Measurements from ENCODE around the gene HELZ2.

HELZ2 gene

DNA sequence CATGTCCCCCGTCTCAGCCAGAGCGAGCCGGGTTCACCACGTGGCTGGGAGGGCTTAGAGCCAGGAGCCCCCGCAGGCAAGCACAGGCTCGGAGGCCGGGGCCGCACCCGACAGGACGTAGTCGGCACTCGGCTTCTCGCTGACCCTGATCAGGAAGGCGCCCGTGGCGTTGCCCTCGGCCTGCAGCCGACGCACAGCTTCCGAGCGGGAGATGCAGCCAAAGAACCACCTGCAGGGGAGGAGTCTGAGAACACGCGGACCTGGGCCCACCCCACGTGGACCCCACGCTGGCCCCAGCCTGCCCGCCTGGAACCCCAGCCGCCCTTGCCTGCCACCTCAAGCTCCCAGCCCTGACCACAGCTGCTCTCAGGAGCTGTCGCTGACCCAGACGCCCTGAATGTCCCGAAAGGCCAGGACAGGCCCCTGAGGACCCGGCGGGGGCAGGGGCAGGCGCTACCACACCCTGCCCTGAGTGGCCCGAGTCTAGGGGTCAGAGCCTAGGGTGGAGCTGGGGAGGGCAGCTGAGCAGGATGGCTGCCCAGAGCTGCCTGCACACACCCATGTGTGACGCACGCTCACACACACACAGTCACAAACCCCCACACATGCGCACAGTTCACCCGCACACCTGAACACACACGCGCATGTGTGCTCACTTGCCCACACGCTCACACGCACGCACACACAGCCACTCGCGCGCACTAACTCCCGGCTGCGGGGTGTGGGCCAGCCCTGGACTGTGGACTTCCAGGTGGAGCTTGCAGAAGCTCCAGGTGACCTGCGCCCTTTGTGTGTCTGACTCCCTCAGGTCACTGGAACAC lies 39.0 kb downstream of the HELZ2 start:
- no peak for DNase-seq (ENCODE audit: low read depth)
- TF ChIP-seq, protein P1, sequence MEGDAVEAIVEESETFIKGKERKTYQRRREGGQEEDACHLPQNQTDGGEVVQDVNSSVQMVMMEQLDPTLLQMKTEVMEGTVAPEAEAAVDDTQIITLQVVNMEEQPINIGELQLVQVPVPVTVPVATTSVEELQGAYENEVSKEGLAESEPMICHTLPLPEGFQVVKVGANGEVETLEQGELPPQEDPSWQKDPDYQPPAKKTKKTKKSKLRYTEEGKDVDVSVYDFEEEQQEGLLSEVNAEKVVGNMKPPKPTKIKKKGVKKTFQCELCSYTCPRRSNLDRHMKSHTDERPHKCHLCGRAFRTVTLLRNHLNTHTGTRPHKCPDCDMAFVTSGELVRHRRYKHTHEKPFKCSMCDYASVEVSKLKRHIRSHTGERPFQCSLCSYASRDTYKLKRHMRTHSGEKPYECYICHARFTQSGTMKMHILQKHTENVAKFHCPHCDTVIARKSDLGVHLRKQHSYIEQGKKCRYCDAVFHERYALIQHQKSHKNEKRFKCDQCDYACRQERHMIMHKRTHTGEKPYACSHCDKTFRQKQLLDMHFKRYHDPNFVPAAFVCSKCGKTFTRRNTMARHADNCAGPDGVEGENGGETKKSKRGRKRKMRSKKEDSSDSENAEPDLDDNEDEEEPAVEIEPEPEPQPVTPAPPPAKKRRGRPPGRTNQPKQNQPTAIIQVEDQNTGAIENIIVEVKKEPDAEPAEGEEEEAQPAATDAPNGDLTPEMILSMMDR (IDR thresholded peaks at IDR 0.05; ENCODE audit: low read depth, low read length), result no peak
- TF ChIP-seq MYC (IDR thresholded peaks at IDR 0.05; ENCODE audit: low read depth, low read length), result no peak
- TF ChIP-seq, protein P2, sequence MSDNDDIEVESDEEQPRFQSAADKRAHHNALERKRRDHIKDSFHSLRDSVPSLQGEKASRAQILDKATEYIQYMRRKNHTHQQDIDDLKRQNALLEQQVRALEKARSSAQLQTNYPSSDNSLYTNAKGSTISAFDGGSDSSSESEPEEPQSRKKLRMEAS (IDR thresholded peaks at IDR 0.05; ENCODE audit: low read depth, low read length), result no peak
- TF ChIP-seq POLR2A (IDR thresholded peaks at IDR 0.05; ENCODE audit: extremely low read depth, insufficient read length), result no peak
- no peak overlapping the region for H3K4me3 ChIP-seq (ENCODE audit: low read depth, low read length)

DNA sequence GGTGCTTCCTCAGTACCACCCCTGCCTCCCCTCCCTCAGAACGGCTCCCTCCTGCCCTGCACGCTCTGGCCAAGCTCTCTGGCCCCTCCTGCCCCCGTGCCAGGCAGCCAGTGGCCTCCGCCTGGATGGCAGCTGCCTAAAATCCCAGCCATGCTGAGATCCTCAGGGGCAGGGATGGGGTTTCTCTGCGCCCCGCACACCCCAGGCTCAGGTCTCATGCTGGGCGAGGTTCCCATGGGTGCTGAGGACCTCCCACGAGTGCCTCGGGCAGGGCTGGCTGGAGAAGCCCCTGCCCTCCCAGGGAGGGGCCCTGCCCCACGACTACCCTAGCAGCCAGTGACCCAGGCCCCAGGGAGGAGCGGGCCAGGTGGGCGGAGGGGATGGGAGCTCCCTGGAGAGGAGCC lies 39.6 kb downstream of the HELZ2 start:
- H3K4me3 ChIP-seq (ENCODE audit: low read depth, low read length), result no peak overlapping the region
- TF ChIP-seq POLR2A (IDR thresholded peaks at IDR 0.05; ENCODE audit: extremely low read depth, insufficient read length), result no peak
- TF ChIP-seq, protein P1 (IDR thresholded peaks at IDR 0.05; ENCODE audit: low read depth, low read length), result no peak
- no peak for TF ChIP-seq MYC (IDR thresholded peaks at IDR 0.05; ENCODE audit: low read depth, low read length)
- TF ChIP-seq, protein P2 (IDR thresholded peaks at IDR 0.05; ENCODE audit: low read depth, low read length), result no peak
- DNase-seq (ENCODE audit: low read depth), result no peak

DNA sequence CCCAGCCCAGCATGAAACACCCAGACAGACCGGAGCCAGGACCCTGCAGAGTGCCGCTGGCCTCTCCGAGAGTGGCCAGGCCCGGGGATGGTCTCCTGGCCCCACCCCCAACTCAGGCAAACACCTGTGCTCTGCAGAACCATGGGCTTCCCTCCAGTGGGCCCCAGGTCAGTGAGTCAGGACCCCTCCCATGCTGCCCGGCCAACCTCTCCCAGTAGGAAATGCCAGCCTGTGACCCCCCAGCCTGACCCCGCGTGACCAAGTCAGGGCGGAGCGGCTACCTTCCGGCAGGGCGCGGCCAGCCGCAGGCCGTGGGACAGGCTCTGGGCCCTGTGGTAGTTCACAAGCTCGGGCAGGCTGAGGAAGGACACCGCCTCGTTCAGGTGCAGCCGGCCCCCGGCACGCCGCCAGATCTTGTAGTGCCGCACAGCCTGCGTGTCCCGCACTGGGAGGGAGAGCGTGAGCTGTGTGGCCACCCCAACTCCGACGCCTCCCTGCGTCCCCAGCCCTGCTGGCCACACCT lies 40.1 kb downstream of the HELZ2 start:
- H3K4me3 ChIP-seq (ENCODE audit: low read depth, low read length), result no peak overlapping the region
- TF ChIP-seq, protein P1 (IDR thresholded peaks at IDR 0.05; ENCODE audit: low read depth, low read length), result no peak
- TF ChIP-seq POLR2A (IDR thresholded peaks at IDR 0.05; ENCODE audit: extremely low read depth, insufficient read length) (no peak), MYC (IDR thresholded peaks at IDR 0.05; ENCODE audit: low read depth, low read length) (no peak)
- TF ChIP-seq, protein P2 (IDR thresholded peaks at IDR 0.05; ENCODE audit: low read depth, low read length), result no peak
- DNase-seq (ENCODE audit: low read depth), result no peak

DNA sequence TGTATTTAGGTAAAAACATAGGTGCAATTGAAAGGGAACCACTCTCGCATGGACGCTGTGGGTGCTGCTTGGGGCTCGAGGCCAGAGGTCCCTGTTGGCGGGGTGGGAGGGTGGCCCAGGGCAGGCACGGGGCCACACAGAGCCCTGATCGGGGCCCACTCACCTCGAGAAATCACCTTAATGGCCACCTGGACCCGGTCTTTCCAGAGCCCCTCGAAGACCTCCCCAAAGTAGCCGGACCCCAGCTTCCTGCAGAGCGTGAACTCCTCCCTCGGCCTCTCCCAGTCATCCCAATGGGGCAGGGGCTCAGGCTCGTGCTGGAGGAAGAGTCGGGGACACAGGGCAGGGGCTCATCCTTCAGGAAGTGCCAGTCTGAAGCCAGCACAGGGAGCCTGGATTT lies 40.7 kb downstream of the HELZ2 start:
- no peak for DNase-seq (ENCODE audit: low read depth)
- H3K4me3 ChIP-seq (ENCODE audit: low read depth, low read length), result no peak overlapping the region
- TF ChIP-seq POLR2A (IDR thresholded peaks at IDR 0.05; ENCODE audit: extremely low read depth, insufficient read length), result no peak
- TF ChIP-seq MYC (IDR thresholded peaks at IDR 0.05; ENCODE audit: low read depth, low read length), result no peak
- TF ChIP-seq, protein P2 (IDR thresholded peaks at IDR 0.05; ENCODE audit: low read depth, low read length), result no peak
- TF ChIP-seq, protein P1 (IDR thresholded peaks at IDR 0.05; ENCODE audit: low read depth, low read length), result no peak

DNA sequence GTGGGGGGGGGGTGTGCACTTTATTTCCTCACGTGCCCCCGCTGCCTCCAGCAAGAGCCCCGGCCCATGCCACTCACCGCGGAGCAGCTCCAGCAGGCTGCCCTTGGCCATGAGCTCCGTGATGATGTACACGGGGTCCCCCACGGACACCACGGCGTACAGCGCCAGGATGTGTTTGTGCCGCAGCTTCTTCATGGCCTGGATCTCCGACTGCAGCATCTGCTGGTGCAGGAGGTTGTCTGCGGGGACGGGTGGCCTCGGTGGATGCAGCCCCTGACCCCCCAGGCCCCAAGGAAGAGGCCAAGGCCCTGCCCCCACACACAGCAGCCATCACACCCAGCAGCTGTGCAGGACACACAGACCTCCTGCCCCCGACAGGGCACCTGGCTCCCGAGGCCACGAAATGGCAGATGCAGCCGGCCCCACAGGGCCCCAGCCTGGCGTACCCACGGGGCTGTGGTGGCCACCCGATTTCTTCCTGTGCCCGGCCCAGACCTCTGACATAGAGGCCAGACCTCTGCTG lies 41.5 kb downstream of the HELZ2 start:
- TF ChIP-seq, protein P2 (IDR thresholded peaks at IDR 0.05; ENCODE audit: low read depth, low read length), result no peak
- TF ChIP-seq MYC (IDR thresholded peaks at IDR 0.05; ENCODE audit: low read depth, low read length), result no peak
- TF ChIP-seq, protein P1 (IDR thresholded peaks at IDR 0.05; ENCODE audit: low read depth, low read length), result no peak
- no peak for TF ChIP-seq POLR2A (IDR thresholded peaks at IDR 0.05; ENCODE audit: extremely low read depth, insufficient read length)
- no peak for DNase-seq (ENCODE audit: low read depth)
- H3K4me3 ChIP-seq (ENCODE audit: low read depth, low read length), result no peak overlapping the region

All from NB4 (cell line).